PFSK-1 (cell line): Measurements from ENCODE around the gene PGF.

Experiments used
- FOXP2 ChIP-seq: optimal IDR thresholded peaks from 2 replicates; pipeline ENCODE3; 2011; ENCODE audit warnings: borderline replicate concordance, control low read depth, inconsistent platforms; ENCODE audit not compliant: insufficient read depth; ENCODE audit errors: extremely low read length, extremely low read depth
- POLR2AphosphoS5 ChIP-seq: IDR thresholded peaks from 2 replicates; pipeline ENCODE4 v1.6.1; 2012; ENCODE audit warnings: low read depth, mild to moderate bottlenecking, control low read depth, low read length, moderate library complexity
- SIN3A ChIP-seq: IDR thresholded peaks from 2 replicates; pipeline ENCODE4 v1.6.1; 2012; ENCODE audit warnings: mild to moderate bottlenecking, low read length, moderate library complexity, borderline replicate concordance; ENCODE audit not compliant: insufficient read depth
- TAF1 ChIP-seq: IDR thresholded peaks from 2 replicates; pipeline ENCODE4 v1.6.1; 2012; ENCODE audit warnings: low read length, control low read depth, borderline replicate concordance; ENCODE audit not compliant: insufficient read depth
- TF ChIP-seq, protein P1 (sequence below), 2 experiments: IDR thresholded peaks; 2 replicates each; pipeline versions ENCODE4 v1.6.1 to v1.8.0; 2011 to 2012; ENCODE audit warnings: low read depth in 2 of 2, low read length in 2 of 2, control low read depth in 1 of 2, inconsistent platforms in 1 of 2, mild to moderate bottlenecking in 1 of 2, moderate library complexity in 1 of 2; ENCODE audit not compliant: insufficient read depth in 1 of 2

GRCh38 chr14:74909911-74910310 lies 45.5 kb downstream of the PGF start:
- no peak for TF ChIP-seq TAF1
- no peak for TF ChIP-seq POLR2AphosphoS5
- TF ChIP-seq, protein P1, sequence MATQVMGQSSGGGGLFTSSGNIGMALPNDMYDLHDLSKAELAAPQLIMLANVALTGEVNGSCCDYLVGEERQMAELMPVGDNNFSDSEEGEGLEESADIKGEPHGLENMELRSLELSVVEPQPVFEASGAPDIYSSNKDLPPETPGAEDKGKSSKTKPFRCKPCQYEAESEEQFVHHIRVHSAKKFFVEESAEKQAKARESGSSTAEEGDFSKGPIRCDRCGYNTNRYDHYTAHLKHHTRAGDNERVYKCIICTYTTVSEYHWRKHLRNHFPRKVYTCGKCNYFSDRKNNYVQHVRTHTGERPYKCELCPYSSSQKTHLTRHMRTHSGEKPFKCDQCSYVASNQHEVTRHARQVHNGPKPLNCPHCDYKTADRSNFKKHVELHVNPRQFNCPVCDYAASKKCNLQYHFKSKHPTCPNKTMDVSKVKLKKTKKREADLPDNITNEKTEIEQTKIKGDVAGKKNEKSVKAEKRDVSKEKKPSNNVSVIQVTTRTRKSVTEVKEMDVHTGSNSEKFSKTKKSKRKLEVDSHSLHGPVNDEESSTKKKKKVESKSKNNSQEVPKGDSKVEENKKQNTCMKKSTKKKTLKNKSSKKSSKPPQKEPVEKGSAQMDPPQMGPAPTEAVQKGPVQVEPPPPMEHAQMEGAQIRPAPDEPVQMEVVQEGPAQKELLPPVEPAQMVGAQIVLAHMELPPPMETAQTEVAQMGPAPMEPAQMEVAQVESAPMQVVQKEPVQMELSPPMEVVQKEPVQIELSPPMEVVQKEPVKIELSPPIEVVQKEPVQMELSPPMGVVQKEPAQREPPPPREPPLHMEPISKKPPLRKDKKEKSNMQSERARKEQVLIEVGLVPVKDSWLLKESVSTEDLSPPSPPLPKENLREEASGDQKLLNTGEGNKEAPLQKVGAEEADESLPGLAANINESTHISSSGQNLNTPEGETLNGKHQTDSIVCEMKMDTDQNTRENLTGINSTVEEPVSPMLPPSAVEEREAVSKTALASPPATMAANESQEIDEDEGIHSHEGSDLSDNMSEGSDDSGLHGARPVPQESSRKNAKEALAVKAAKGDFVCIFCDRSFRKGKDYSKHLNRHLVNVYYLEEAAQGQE (IDR thresholded peaks at IDR 0.05; ENCODE audit: insufficient read depth in 1 of 2, low read depth in 2 of 2, low read length in 2 of 2), result no peak
- no peak for TF ChIP-seq SIN3A
- no peak for TF ChIP-seq FOXP2
